WTC11 (cell line): ENCODE measurements around the gene AGAP1. TPM values are rescaled to one million over a fixed set of nuclear protein-coding genes. Genes with fewer than 3 reads are reported as not detected.

Experiments
- ATF1 ChIP-seq: sonication (generic); formaldehyde crosslinking; IDR thresholded peaks from 2 replicates; pipeline ENCODE4 v1.8.1; 2023; ENCODE audit warnings: mild to moderate bottlenecking, moderate library complexity, missing genetic modification reagents
- ELF4 ChIP-seq: sonication (generic); formaldehyde crosslinking; IDR thresholded peaks from 2 replicates; pipeline ENCODE4 v1.8.1; 2022; ENCODE audit warnings: low read depth, mild to moderate bottlenecking, moderate library complexity, missing genetic modification reagents
- ETV6 ChIP-seq: sonication (generic); formaldehyde crosslinking; IDR thresholded peaks from 2 replicates; pipeline ENCODE4 v1.8.1; 2022; ENCODE audit warnings: mild to moderate bottlenecking, missing genetic modification reagents
- FOXK1 ChIP-seq: sonication (generic); formaldehyde crosslinking; IDR thresholded peaks from 2 replicates; pipeline ENCODE4 v1.8.0; 2022; ENCODE audit warnings: mild to moderate bottlenecking, moderate library complexity, missing genetic modification reagents
- FOXP1 ChIP-seq: sonication (generic); formaldehyde crosslinking; IDR thresholded peaks from 2 replicates; pipeline ENCODE4 v1.8.0; 2022; ENCODE audit warnings: missing genetic modification reagents, mild to moderate bottlenecking, moderate library complexity, borderline replicate concordance
- GTF2I ChIP-seq: fragments of 250-450 bp; sonication (Bioruptor Pico); conservative IDR thresholded peaks from 2 replicates; pipeline ENCODE4 v1.4.0; 2021; ENCODE audit warnings: mild to moderate bottlenecking
- JUN ChIP-seq: sonication (generic); formaldehyde crosslinking; IDR thresholded peaks from 2 replicates; pipeline ENCODE4 v1.8.0; 2023; ENCODE audit warnings: mild to moderate bottlenecking, missing genetic modification reagents
- MAX ChIP-seq: sonication (generic); formaldehyde crosslinking; IDR thresholded peaks from 2 replicates; pipeline ENCODE4 v1.8.0; 2022; ENCODE audit warnings: mild to moderate bottlenecking, missing genetic modification reagents
- NFATC4 ChIP-seq: fragments of 250-450 bp; sonication (Bioruptor Pico); IDR thresholded peaks from 2 replicates; pipeline ENCODE4 v1.9.0; 2021; ENCODE audit warnings: mild to moderate bottlenecking
- NFE2L1 ChIP-seq: sonication (generic); formaldehyde crosslinking; IDR thresholded peaks from 2 replicates; pipeline ENCODE4 v1.8.1; 2023; ENCODE audit warnings: missing genetic modification reagents
- OVOL2 ChIP-seq: fragments of 250-450 bp; sonication (Bioruptor Pico); IDR thresholded peaks from 2 replicates; pipeline ENCODE4 v1.9.0; 2021; ENCODE audit warnings: mild to moderate bottlenecking, borderline replicate concordance
- PREB ChIP-seq: sonication (generic); formaldehyde crosslinking; IDR thresholded peaks from 2 replicates; pipeline ENCODE4 v1.8.1; 2022; ENCODE audit warnings: mild to moderate bottlenecking, missing genetic modification reagents, moderate library complexity, borderline replicate concordance
- SP1 ChIP-seq: sonication (generic); formaldehyde crosslinking; conservative IDR thresholded peaks from 2 replicates; pipeline ENCODE4 v1.8.1; 2022; ENCODE audit warnings: missing genetic modification reagents
- TCF7 ChIP-seq: sonication (generic); formaldehyde crosslinking; IDR thresholded peaks from 2 replicates; pipeline ENCODE4 v1.8.0; 2022; ENCODE audit warnings: mild to moderate bottlenecking, low read depth, missing genetic modification reagents, moderate library complexity
- TEAD1 ChIP-seq: sonication (generic); formaldehyde crosslinking; IDR thresholded peaks from 2 replicates; pipeline ENCODE4 v1.8.0; 2022; ENCODE audit warnings: mild to moderate bottlenecking, missing genetic modification reagents
- ZNF263 ChIP-seq: sonication (generic); formaldehyde crosslinking; IDR thresholded peaks from 2 replicates; pipeline ENCODE4 v1.8.1; 2022; ENCODE audit warnings: low read depth, mild to moderate bottlenecking, moderate library complexity, missing genetic modification reagents
- ZNF281 ChIP-seq: sonication (generic); formaldehyde crosslinking; IDR thresholded peaks from 2 replicates; pipeline ENCODE4 v1.8.0; 2023; ENCODE audit warnings: mild to moderate bottlenecking, missing genetic modification reagents
- ZNF671 ChIP-seq: fragments of 250-450 bp; sonication (Bioruptor Pico); IDR thresholded peaks from 2 replicates; pipeline ENCODE4 v1.8.0; 2021; ENCODE audit warnings: mild to moderate bottlenecking
- total RNA-seq: library from RNA; stranded (reverse); gene quantifications from 3 replicates; pipeline ENCODE4 v1.2.3, GENCODE V29; 2021
- TF ChIP-seq, protein P1 (sequence below): sonication (generic); formaldehyde crosslinking; IDR thresholded peaks from 2 replicates; pipeline ENCODE4 v1.8.1; 2023; ENCODE audit warnings: mild to moderate bottlenecking, missing genetic modification reagents, borderline replicate concordance
- TF ChIP-seq, protein P2 (sequence below): fragments of 250-450 bp; sonication (Bioruptor Pico); conservative IDR thresholded peaks from 2 replicates; pipeline ENCODE4 v1.9.0; 2021; ENCODE audit warnings: mild to moderate bottlenecking
- TF ChIP-seq, protein P3 (sequence below): fragments of 250-450 bp; sonication (Bioruptor Pico); IDR thresholded peaks from 2 replicates; pipeline ENCODE4 v1.9.0; 2021; ENCODE audit warnings: mild to moderate bottlenecking
- TF ChIP-seq, protein P4 (sequence below): fragments of 250-450 bp; sonication (Bioruptor Pico); IDR thresholded peaks from 2 replicates; pipeline ENCODE4 v1.9.0; 2021; ENCODE audit warnings: mild to moderate bottlenecking, borderline replicate concordance
- TF ChIP-seq, protein P5 (sequence below): sonication (generic); formaldehyde crosslinking; IDR thresholded peaks from 2 replicates; pipeline ENCODE4 v1.8.1; 2022; ENCODE audit warnings: mild to moderate bottlenecking, moderate library complexity, missing genetic modification reagents

The AGAP1 gene
- total RNA-seq, 1 experiment from 2014 or later, result 49.3 TPM

DNA sequence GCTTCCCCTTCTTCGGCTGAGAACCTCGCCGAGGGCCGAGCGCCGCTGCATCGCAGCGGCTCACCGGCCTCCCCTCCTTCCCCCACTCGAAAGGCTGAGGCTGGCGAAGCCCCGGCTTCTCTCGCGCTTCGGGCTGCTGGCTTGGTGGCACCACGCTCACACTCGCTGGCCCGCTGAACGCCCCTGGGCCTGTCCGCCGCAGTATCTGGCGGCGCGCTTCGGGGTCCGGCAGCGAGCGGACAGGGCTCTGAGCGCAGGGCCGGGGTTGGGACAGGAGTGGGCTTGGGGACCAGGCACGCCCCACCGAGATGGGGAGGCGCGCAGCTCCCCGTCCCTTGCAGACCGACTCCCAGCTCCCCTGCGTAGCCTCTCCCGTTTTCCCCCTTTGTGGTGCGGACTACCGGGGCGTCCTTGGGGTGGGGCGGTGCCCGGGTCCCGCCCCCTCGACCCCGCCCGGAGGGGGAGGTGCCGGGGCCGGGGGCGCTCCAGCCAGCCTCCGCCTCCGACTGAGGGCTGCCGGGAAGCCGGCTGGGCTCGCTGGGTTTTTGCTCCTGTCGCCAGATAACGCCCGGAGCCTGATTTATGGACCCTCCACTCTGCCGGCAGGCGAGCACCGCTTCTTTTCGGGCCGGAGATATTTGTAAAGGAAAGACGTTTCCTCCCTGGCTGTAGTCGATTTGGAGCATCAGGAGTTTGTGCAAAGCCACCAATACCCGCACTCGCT is 670.5 kb downstream of the AGAP1 start (continued):
- TF ChIP-seq, protein P1, sequence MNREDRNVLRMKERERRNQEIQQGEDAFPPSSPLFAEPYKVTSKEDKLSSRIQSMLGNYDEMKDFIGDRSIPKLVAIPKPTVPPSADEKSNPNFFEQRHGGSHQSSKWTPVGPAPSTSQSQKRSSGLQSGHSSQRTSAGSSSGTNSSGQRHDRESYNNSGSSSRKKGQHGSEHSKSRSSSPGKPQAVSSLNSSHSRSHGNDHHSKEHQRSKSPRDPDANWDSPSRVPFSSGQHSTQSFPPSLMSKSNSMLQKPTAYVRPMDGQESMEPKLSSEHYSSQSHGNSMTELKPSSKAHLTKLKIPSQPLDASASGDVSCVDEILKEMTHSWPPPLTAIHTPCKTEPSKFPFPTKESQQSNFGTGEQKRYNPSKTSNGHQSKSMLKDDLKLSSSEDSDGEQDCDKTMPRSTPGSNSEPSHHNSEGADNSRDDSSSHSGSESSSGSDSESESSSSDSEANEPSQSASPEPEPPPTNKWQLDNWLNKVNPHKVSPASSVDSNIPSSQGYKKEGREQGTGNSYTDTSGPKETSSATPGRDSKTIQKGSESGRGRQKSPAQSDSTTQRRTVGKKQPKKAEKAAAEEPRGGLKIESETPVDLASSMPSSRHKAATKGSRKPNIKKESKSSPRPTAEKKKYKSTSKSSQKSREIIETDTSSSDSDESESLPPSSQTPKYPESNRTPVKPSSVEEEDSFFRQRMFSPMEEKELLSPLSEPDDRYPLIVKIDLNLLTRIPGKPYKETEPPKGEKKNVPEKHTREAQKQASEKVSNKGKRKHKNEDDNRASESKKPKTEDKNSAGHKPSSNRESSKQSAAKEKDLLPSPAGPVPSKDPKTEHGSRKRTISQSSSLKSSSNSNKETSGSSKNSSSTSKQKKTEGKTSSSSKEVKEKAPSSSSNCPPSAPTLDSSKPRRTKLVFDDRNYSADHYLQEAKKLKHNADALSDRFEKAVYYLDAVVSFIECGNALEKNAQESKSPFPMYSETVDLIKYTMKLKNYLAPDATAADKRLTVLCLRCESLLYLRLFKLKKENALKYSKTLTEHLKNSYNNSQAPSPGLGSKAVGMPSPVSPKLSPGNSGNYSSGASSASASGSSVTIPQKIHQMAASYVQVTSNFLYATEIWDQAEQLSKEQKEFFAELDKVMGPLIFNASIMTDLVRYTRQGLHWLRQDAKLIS, result no peak
- TF ChIP-seq NFATC4 (CRISPR knock-in tag) (no peak), TEAD1 (CRISPR knock-in tag) (no peak; the same call in 1 of the 2 replicates), ELF4 (CRISPR knock-in tag) (no peak), ETV6 (CRISPR knock-in tag) (0 out of 2 replicates have a peak, but pooled peaks have one; percentile 5), TCF7 (CRISPR knock-in tag) (no peak), GTF2I (no peak), ZNF263 (CRISPR knock-in tag) (0 out of 2 replicates have a peak, but pooled peaks have one; percentile 41), PREB (no peak), JUN (CRISPR knock-in tag) (no peak), FOXK1 (peak; percentile 53; the same call in 1 of the 2 replicates), SP1 (CRISPR knock-in tag) (peak; percentile 82), ZNF281 (CRISPR knock-in tag) (0 out of 2 replicates have a peak, but pooled peaks have one; percentile 29), OVOL2 (no peak), ZNF671 (CRISPR knock-in tag) (no peak), MAX (CRISPR knock-in tag) (peak; percentile 62), ATF1 (CRISPR knock-in tag) (no peak), NFE2L1 (CRISPR knock-in tag) (peak; percentile 51; the same call in 1 of the 2 replicates), FOXP1 (CRISPR knock-in tag) (peak; percentile 57; the same call in 1 of the 2 replicates)
- TF ChIP-seq, protein P2, sequence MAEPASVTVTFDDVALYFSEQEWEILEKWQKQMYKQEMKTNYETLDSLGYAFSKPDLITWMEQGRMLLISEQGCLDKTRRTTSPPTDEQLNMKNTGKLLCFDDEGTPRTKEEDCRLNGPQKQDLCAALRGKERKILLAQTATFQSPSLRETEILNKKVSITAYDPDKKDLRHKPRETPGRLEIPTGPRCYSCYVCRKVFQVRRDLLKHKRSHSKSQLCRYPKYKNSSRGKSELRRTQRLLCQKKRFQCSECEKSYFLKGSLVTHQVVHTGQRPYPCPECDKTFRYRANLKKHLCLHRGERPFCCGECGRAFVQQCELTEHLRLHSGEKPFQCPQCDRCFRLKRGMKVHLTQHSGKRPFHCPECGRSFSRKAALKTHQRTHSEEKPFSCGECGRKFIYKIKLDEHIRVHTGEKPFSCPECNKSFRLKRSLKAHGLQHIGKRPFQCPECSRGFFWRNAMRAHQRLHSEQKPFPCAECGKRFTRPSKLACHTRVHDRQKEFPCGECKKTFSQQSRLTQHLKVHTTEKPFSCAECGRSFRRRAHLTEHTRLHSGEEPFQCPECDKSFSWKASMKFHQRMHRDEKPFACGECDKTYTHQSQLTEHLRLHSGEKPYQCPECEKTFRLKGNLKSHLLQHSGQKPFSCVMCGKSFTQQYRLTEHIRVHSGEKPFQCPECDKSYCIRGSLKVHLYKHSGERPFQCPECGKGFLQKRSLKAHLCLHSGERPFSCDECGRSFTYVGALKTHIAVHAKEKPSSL, result no peak
- TF ChIP-seq, protein P3, sequence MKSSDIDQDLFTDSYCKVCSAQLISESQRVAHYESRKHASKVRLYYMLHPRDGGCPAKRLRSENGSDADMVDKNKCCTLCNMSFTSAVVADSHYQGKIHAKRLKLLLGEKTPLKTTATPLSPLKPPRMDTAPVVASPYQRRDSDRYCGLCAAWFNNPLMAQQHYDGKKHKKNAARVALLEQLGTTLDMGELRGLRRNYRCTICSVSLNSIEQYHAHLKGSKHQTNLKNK (CRISPR knock-in tag), result no peak
- TF ChIP-seq, protein P4, sequence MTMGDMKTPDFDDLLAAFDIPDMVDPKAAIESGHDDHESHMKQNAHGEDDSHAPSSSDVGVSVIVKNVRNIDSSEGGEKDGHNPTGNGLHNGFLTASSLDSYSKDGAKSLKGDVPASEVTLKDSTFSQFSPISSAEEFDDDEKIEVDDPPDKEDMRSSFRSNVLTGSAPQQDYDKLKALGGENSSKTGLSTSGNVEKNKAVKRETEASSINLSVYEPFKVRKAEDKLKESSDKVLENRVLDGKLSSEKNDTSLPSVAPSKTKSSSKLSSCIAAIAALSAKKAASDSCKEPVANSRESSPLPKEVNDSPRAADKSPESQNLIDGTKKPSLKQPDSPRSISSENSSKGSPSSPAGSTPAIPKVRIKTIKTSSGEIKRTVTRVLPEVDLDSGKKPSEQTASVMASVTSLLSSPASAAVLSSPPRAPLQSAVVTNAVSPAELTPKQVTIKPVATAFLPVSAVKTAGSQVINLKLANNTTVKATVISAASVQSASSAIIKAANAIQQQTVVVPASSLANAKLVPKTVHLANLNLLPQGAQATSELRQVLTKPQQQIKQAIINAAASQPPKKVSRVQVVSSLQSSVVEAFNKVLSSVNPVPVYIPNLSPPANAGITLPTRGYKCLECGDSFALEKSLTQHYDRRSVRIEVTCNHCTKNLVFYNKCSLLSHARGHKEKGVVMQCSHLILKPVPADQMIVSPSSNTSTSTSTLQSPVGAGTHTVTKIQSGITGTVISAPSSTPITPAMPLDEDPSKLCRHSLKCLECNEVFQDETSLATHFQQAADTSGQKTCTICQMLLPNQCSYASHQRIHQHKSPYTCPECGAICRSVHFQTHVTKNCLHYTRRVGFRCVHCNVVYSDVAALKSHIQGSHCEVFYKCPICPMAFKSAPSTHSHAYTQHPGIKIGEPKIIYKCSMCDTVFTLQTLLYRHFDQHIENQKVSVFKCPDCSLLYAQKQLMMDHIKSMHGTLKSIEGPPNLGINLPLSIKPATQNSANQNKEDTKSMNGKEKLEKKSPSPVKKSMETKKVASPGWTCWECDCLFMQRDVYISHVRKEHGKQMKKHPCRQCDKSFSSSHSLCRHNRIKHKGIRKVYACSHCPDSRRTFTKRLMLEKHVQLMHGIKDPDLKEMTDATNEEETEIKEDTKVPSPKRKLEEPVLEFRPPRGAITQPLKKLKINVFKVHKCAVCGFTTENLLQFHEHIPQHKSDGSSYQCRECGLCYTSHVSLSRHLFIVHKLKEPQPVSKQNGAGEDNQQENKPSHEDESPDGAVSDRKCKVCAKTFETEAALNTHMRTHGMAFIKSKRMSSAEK (CRISPR knock-in tag), result no peak
- TF ChIP-seq, protein P5, sequence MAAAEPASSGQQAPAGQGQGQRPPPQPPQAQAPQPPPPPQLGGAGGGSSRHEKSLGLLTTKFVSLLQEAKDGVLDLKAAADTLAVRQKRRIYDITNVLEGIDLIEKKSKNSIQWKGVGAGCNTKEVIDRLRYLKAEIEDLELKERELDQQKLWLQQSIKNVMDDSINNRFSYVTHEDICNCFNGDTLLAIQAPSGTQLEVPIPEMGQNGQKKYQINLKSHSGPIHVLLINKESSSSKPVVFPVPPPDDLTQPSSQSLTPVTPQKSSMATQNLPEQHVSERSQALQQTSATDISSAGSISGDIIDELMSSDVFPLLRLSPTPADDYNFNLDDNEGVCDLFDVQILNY (CRISPR knock-in tag), result peak; percentile 66; the same call in 1 of the 2 replicates
